Inflammatory macrophage (primary cell): ENCODE data around the gene LAMC3.
"Not testable (repeated sequence)": the region's sequence is repeated elsewhere in the genome, so short reads cannot be mapped to it uniquely, and the experiment has no call there.

Source experiments
- DNase-seq, 2 donors: peaks; one replicate each; pipeline ENCODE4 v3.0.0-alpha.2; 2020 to 2022

The LAMC3 gene

GRCh38 chr9:131101207-131101964, 92.4 kb downstream of the LAMC3 start:
- DNase-seq, result no peak

GRCh38 chr9:131103024-131103423, 94.0 kb downstream of the LAMC3 start:
- DNase-seq, result no peak

GRCh38 chr9:131103535-131103934, 94.6 kb downstream of the LAMC3 start:
- DNase-seq, result no peak

- no peak for DNase-seq
These were observed 95.2 kb downstream of the LAMC3 start for GRCh38 chr9:131104016-131104740.

DNA sequence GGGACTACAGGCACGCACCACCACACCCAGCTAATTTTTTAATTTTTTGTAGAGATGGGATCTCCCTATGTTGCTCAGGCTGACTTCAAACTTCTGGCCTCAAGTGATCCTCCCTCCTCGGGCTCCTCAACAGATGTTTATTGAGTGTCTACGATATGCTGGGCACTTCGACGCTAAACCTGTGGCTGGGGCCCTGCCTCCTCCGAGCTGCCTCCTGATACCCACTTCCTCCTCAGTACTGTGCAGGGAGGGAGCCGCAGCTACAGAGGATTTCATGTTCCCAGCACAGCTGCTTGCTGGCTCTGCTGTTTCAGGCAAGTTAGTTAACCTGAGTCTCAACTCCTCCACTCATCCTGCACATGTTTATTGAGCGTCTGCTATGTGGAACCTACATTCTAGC, 97.0 kb downstream of the LAMC3 start:
- no peak for DNase-seq

DNA sequence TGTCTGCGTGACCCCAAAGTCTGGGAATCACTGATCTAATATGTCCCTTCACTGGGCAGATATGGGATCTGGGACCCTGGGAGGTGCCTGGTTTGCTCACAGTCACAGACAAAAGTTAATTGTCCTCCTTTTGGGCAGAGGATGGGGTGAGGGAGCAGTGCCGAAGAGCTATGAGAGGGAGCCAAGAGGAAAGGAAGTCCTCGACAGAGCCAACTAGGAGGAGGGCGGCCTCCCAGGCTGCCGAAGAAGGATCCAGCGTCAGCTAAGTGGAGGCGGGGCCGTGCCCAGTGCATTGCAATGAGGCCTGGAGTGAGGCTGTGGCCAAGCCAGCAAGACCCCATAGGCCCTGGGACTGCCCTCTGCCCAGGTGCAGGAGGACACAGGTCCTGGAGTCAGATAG, 98.8 kb downstream of the LAMC3 start:
- no peak for DNase-seq

DNA sequence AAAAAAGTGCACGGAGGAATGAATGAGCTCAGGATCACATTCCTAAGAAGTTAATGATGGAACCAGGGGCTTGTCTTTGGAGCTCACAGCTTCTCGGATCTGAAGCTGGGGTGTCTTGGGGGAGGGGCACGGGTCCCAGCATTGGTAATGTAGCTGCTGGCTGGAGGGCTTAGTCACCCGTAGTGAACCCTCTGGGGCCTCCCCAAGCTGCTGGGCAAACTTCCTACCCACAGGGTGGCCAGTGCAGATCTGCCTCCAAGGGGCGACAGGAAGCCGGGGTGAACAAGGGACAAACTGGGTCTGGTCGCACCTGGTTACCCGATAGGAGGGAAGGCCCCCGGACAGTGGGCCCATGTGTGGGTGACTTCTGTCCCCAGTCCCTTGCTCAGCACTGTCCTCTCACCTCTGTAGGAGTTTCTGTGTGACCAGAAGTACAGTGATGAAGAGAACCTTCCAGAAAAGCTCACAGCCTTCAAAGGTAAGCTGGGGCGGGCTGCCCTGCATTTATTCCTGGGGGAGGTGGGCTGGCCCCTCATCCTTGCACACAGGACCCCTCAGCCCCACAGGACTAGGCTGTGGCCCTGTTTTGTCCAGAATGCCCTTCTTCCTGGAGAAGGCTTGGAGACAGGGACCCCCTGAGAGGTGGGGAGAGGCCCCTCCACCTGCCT, 102.3 kb downstream of the LAMC3 start:
- no peak for DNase-seq

GRCh38 chr9:131111854-131112311, 102.9 kb downstream of the LAMC3 start:
- no peak for DNase-seq

DNA sequence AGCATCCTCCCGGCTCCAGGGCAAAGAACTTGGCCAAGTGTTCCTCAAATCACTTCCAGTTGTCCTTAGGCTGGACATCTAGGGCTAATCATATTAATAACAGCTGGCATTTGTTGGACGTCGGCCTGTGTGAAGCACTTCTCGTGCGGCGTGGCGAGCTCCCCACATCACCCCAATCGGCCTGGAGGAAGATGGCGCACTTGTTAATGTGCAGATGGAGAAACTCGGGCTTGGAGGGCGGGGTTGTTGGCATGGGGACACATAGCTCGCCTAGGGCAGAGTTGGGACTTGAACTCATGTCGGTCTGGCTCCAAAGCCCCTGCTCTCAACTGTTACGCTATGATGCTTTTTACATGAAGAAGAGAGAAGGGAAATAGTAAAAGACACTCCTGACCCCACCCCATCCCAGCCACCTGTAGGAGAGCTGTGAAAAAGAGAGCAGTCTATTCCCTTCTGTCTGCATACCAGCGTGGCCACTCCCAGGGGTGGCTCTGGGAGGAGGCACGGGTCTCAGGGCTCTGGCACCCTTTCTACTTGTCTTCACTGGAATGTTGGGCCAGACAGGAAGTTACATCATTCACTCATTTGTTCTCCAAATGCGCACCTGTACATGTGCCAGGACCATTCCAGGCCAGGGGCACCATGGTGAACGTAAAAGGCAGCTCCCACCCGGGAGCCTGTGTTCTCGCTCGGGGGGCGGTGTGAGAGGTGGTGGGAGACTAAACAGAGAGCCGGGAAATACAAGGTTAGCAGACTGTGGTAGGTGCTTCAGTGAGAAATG, 103.6 kb downstream of the LAMC3 start:
- no peak for DNase-seq

- DNase-seq, result no peak
These were observed 104.7 kb downstream of the LAMC3 start for GRCh38 chr9:131113655-131114054.

GRCh38 chr9:131114084-131114535, 105.1 kb downstream of the LAMC3 start:
- DNase-seq, result no peak

DNA sequence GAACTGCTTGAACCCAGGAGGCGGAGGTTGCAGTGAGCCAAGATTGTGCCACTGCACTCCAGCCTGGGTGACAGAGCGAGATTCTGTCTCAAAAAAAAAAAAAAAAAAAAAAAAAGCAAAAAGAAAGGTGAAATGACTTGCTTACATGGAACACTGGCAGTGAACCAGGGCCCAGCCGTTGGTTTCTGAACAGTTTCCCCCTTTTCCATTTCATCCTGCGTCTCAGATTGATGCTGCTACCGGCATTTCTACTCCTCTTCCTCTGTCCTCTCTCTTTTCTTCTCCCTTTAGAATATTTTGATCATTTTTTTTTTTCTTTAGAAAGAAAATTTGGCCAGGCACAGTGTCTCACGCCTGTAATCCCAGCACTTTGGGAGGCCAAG, 106.4 kb downstream of the LAMC3 start:
- not testable (repeated sequence) for DNase-seq

GRCh38 chr9:131116281-131117120, 107.5 kb downstream of the LAMC3 start:
- no peak for DNase-seq

DNA sequence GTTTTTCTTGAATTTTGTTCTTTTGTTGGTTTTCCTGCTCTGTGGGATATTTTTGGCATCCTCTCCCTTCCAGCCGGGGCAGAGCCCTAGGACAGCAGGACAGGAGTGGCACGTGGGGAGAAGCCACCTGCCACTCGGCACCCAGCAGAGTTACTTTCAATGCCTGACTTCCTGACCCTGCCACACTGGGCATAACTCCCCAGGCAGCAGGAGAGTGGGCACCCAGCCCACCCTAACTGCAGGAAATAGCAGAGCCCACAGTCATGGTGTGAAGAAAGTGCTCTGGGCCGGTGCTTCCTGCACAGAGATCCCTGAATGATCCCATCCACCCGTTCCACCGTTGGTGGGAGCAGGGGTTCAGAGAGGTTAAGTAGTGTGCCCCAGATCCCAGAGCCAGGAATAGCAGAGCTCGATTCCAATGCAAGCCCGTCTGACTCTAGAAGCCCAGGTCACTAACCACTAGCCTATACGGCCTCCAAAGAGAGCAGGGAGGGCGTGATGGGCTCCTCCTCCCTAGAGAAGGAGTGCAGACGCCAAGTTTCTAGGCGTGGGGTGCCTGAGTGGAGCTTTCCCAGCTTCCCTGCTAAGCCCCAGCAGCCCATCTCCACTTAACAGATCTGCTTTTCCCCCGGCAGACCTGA, 108.3 kb downstream of the LAMC3 start:
- DNase-seq, result no peak

GRCh38 chr9:131117762-131118145, 108.8 kb downstream of the LAMC3 start:
- no peak for DNase-seq

- DNase-seq, result no peak
These were observed 110.6 kb downstream of the LAMC3 start for GRCh38 chr9:131119600-131119999.

- DNase-seq, result no peak
These were observed 111.8 kb downstream of the LAMC3 start for GRCh38 chr9:131120620-131121228.

- DNase-seq, result no peak
These were observed 112.4 kb downstream of the LAMC3 start for GRCh38 chr9:131121346-131121745.

- no peak for DNase-seq
These were observed 113.2 kb downstream of the LAMC3 start for GRCh38 chr9:131122158-131122557.

DNA sequence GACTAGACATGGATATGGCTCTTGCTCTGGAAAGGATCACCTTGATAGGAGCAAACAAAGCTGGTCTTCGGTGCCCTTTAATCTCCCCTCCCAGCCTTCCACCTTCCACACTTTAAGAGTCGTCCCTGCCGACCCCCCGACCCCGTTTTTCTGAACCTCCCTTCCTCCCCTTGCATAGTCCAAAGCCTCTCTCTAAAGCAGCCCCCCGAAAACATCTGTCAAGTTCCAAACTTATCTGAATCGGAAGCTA, 116.0 kb downstream of the LAMC3 start:
- no peak for DNase-seq
